Esophagus squamous epithelium (tissue), 4 donors: ENCODE data around the gene SYTL1.

Source experiments
- CTCF ChIP-seq, 6 experiments: fragments of 450-650 bp in 4 of 6; fragments of 200-600 bp in 2 of 6; sonication (generic) in 2 of 6; IDR thresholded peaks; one replicate each; pipeline ENCODE4 v1.5.1; 2016 to 2019; ENCODE audit warnings: antibody characterized with exemption in 6 of 6, mild to moderate bottlenecking in 4 of 6, moderate library complexity in 4 of 6
- POLR2A ChIP-seq, 4 donors: fragments of 450-650 bp; IDR thresholded peaks; one replicate each; pipeline ENCODE4 v1.6.1; 2017; ENCODE audit warnings: antibody characterized with exemption in 4 of 4, mild to moderate bottlenecking in 4 of 4, moderate library complexity in 3 of 4

- TF ChIP-seq CTCF (IDR thresholded peaks at IDR 0.05): peak in 1 of 6 experiments; percentile 1
- TF ChIP-seq POLR2A (IDR thresholded peaks at IDR 0.05): peak in 1 of 4 donors; percentile 13
These were observed 8.2 kb downstream of the SYTL1 start for GRCh38 chr1:27349784-27350662.
